GM18526 (cell line): ENCODE data around the gene SLC25A29.
A peak's percentile ranks its signal among the peaks of the same experiment; 100 is the strongest.

Experiments
- POLR2A ChIP-seq: IDR thresholded peaks from 3 replicates; pipeline ENCODE4 v1.6.1; 2011; ENCODE audit not compliant: insufficient read length; ENCODE audit errors: extremely low read depth

Gene SLC25A29

GRCh38 chr14:100290607-100291304 is 15.5 kb downstream of the SLC25A29 start:
- TF ChIP-seq POLR2A: no peak

DNA sequence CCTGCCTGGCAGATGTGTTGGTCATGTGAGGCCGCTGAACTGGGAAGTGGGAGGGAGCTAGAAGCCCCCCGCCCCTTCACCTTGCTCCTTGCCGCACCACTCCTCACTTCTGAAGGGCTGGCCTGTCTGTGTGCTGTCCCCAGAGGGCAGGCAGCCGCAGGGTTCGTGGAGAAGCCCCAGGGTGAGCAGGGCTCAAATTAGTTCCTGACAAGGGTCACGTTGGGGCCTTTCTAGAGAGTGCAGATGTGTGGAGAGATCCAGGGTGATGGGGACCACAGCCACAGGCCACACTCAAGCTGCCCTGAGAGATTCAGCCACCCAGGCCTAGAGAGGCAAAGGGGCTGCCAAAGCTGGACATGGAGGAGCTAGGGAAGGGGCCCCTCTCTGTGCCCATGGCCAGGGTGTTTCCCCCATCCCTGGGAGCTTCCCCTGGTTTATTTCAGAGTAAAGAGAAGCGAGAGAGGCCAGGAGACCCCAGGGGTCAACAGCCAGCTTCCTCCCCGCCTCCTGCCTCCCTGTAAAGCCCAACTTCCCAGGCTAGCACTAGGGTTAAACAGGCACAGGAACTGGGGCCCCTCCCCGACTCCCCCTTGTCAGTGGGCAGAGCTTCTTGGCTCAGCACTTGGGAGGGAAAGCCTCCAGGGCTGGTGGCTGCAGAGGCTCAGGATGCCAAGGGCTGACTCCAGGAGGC is 16.2 kb downstream of the SLC25A29 start:
- TF ChIP-seq POLR2A: no peak

GRCh38 chr14:100288382-100289185 is 17.7 kb downstream of the SLC25A29 start:
- TF ChIP-seq POLR2A: no peak

DNA sequence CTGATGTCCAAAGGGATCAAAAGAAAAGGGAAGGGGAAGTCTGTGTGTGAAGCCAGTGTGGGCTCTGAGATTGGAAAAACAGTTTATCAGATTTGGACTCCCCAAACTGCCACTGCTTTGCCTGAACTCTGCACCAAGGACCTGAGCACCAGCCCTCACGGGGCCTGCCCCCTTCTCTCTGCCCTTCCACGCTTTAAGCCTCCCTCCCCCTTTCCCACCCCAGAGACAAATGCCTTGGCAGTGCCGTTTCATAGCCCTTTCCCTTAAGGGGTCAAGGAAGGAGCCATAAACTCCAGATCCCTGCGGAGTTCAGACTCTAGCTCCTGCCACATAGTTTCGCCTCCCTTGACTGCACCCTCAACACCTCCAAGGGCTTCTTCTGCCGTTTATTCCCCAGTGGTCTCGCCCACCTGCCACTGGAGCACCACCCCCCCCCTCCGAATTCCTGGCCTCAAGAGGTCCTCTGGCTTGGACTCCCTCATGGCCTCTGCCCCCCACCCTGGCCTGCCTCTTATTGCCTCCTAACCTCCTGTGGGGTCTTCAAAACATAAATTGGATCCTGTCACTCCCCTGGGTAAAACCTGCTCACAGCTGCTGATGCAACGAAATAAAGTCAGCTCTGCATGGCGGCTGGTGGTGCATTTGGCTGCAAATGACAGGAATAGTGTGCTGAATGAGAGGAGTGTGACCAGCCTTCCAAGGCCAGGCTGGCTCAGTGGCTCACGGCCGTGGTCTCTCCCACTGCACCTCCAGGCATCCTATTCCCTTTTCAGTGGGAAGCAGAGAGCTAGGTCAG is 18.8 kb downstream of the SLC25A29 start:
- no peak for TF ChIP-seq POLR2A

DNA sequence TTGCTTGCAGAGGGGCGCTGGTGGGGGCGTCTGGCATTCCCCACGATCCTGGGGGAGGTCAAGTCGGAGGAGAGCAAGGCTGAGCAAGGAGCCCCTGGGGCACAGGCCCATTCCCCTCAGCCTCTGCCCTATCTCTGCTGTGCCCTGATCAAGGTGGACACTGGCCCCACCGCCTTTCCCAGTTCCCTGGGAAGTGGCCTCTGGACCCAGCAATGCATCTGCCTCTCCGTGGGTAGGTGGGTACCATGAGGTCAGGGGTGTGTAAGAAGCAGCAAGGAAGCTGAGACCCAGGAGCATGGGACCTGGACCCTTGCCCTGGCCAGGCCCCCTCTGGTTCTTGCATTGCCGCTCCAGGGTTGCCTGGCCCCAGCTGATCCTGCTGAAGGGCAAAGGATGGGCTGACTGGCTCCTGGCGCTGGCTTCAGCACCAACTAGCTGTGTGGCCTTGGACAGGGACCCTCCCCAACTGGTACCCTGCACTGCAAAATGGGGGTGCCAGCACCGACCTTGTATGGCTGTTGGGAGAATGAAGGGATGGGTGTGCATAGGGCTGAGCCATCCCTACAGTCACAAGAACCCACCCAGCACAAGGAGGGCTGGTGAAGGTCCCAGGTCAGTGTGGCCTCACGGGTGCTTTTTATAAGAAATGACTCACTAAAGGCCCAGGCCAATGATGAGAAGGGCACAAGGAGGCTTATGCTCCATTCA is 19.6 kb downstream of the SLC25A29 start:
- TF ChIP-seq POLR2A: no peak

DNA sequence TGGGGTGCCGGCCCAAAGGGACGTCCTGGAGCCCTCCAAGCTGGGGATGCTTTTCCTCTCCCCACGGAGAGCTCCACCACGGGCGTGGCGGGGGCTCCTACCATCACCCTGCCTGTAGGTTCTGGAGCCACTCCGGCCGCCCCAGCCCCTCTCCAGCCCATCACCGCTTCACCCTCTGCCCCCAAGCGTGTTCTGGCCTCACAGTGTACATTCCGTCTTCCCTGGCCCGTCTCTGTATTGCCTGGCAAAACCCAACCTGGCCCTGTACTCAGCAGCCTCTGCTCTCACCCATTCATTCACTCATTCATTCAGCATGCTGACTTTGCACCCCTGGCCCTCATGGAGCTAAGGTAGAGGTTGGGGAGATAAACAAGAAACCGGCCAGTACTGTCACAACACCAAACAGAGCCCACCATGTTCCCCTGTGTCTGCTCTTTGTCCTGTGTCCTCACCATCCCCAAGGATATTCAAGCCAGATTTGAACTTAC is 20.3 kb downstream of the SLC25A29 start:
- TF ChIP-seq POLR2A: no peak

DNA sequence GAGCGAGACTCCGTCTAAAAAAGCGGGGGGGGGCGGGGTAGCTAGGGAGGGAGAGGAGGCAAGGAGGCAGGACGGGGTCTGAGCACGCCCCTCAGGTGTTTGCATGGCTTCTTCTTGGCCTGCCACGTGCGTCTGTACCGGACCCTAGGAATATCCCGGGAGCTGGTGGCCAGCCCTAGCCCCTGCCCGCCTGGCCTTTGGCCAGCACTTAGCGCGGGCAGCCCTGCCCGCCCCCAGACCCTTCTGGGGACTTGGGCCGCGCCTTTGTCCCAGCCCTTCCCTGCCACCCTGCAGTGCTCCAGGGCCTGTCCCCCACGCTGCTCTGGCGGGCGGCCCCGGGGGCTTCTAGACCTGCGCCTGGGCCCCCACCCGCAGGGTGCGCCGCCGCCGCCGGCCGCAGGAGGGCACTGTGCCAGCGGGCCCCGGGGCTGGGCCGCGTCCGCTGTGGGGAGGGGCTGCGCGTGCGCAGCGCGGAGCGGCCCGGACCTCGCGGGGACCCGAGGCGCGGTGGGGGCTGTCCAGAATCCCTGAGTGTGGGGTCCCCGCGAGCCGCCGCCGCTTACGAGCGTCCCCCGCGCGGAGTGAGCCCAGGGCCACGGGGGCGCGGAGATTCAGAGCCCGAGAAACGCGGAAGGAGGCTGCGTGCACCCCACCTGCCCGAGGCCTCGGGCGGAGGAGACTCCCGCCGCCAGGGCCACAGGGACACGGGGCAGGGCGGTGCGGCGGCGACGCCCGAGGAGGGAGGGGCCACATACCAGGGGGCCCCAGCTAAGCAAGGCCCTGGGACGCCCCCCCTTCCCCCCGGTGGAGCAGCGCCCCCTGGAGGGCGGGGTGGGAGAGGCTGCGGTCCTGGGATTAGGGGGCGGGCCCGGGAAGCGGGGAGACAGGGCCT is 21.0 kb downstream of the SLC25A29 start:
- peak; percentile 65 for TF ChIP-seq POLR2A

DNA sequence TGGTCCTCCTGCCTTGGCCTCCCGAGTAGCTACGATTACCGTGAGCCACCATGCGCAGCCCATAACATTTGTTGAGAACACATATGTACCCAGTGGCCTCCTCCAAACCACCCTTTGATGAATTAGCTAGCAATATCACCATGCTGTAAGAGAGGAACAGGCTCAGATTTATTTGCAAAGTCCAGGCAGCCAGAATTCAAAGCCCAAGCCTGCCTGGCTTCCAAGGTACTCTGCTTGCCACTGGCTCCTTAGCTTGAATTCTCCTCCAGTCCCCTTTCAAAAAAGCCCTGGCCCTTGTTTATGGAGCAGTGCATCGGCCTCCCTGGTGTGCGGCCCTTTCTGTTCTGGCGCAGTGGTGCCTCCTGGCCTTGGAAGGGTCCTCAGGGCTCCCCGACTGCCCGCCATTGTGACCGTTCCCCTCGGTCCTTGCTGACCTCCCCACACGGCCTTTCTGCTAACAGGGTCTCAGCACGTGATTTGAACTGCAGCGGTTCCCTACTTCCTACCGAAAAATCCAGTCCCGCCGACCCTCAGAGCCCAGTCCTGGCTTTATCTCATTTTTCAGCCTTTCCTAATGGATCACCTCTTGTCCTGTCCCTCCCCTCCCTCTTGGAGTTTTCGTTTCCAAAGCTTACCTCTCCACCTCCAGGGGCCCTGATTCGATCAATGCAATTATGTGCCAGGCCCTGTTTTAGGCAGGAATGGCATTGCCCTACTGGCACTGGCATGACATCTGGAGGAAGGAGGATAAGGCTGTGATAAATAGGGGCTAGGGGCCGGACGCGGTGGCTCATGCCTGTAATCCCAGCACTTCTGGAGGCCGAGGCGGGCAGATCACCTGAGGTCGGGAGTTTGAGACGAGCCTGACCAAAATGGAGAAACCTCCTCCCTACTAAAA is 22.0 kb downstream of the SLC25A29 start:
- no peak for TF ChIP-seq POLR2A

GRCh38 chr14:100282766-100283419 is 23.4 kb downstream of the SLC25A29 start:
- TF ChIP-seq POLR2A: no peak

DNA sequence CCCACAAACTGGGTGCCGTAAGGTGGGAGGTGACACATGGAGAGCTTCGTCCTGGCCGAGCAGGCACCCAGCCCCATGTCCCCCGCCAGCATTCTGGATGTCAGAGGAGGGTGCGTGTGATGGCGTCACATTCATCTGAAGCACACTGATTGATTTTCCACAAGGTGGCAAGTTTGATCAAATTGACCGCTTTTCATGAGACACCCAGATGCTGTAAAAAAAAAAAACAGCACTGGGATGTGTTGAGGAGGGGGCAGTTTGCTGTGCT is 24.2 kb downstream of the SLC25A29 start:
- TF ChIP-seq POLR2A: no peak

DNA sequence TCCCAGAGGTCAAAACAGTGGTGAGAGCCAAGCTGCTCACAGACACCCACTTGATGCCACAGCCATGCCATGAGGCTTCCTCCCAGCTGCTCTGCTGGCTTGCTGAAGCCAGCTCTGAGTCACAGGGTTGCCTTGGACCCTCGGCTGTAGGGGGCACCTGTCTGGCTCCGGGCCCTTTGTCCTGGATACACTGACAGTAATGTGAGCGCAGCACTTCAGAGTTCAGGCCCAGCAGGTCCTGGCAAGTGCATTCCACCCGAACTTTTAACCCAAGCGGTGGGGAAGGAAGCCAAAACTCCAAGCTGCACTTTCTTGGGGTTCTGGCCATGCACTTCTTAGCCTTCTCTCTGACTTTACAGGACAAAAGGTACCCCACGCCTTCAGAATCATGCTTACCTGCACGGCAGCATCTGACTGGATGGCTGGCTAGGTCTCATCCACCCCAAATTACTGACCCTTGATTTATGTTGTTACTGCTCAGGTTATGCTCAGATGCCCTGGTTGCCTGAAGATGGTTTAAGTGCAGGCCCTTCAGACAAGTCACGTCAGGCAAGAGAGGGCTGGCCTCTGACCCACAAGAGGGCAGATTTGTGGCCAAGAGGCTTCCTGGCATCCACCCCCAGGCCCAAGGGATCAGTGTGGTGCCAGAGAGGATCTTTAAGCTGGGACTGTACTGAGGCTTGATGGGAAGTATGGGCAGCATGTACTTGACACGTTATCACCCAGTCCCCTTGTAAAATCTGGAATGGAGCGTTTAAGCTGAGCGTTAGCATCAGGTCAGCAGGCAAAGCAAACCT is 24.8 kb downstream of the SLC25A29 start:
- no peak for TF ChIP-seq POLR2A
